ENCODE results near the gene DNMT3L. TPM values are rescaled to one million over a fixed set of nuclear protein-coding genes. Genes with fewer than 3 reads are reported as not detected.

DNMT3L gene
- polyA plus RNA-seq, 1 of the 3 experiments (the other 2 are of a cell fraction): not detected

DNA sequence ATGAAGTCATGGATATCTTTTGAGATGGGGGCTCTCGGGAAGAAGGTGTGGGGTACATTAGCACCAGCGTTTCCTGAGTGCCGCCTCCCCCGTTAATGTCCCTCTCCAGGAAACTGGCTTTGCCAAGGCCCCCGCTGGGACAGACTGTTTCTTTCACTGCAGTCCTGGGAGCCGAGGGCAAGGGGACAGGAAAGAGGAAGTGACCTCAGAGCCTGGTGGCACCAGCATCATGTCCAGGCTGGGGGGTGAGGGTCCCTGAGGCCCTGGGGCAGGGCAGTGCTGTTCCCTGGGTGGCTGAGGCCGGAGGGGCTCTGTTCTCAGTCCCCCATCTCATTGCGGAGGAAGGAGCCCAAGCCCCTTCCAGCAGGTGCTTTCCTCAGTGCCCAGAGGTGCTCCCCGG, 44.0 kb upstream of the DNMT3L start:
- no peaks in the 10 kb centered on the region for H3K9me3 ChIP-seq
- DNase-seq: no peak
- no peaks in the 10 kb centered on the region for H3K9me2 ChIP-seq
- H3K36me3 ChIP-seq (replicated peaks in 1 of 2; ENCODE audit: control insufficient read depth in 1 of 2, insufficient read depth in 2 of 2, low read length in 1 of 2): peaks cover 0 to 4% of the 10 kb centered on the region in 2 experiments
- H3K9ac ChIP-seq: no peak overlapping the region
- WGBS (ENCODE audit: low lambda C conversion rate): 94% methylated on average over 6 of the region's 9 CpGs
- TF ChIP-seq POLR2AphosphoS5 (IDR thresholded peaks at IDR 0.05; ENCODE audit: low read depth, low read length) (no peak), FOSL2 (IDR thresholded peaks at IDR 0.05; ENCODE audit: borderline replicate concordance, low read depth) (no peak)
- H3K27ac ChIP-seq (ENCODE audit: low read depth in 2 of 2, low read length in 1 of 2): no peak overlapping the region
- peaks cover 68% of the 10 kb centered on the region for H3K79me2 ChIP-seq (ENCODE audit: insufficient read depth)
- peaks cover 0 to 14% of the 10 kb centered on the region in 2 experiments; a peak in 1 of 4 replicates for H3K4me1 ChIP-seq (ENCODE audit: control insufficient read depth in 1 of 2, insufficient read depth in 2 of 2, low read depth in 1 of 2, low read length in 1 of 2)
- peaks cover 62% of the 10 kb centered on the region for H4K20me1 ChIP-seq (ENCODE audit: insufficient read depth)
- H3K27me3 ChIP-seq (ENCODE audit: insufficient read depth): no peaks in the 10 kb centered on the region
- no peaks in the 10 kb centered on the region for H3F3A ChIP-seq (replicated peaks; ENCODE audit: insufficient read depth)
- H3K4me2 ChIP-seq: no peak overlapping the region
- H3K4me3 ChIP-seq (ENCODE audit: low read depth in 2 of 2, low read length in 1 of 2): no peak overlapping the region
- H2AFZ ChIP-seq (ENCODE audit: low read depth): no peak overlapping the region
- POLR2A ChIA-PET: no interaction called here
- CTCF ChIA-PET: interaction anchor here (0.6 to 2.2 kb wide), 7 partner anchors 10 to 178 kb away, joined by 3 to 12 read pairs (median 7); partner anchors contain the start of gene CFAP410

DNA sequence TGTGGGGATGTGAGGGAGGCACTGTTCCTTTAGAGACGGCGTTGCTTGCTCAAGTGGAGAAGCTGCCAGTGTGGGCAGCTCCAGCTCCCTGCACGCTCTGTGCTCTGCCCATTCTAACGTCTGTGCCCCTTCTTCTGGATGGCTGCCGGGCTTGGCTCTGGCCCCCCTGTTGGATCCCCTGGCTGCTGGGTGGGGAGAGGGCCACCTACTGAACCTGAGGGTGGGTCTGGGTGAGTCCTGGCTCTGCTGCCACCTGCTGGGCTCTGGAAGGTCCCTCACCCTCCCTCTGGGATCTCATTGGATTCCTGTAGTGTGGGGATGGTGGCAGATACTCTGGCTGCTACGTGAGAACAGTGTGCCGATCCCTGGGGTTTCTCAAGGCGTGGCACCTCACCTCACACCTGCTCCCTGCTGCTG, 43.2 kb upstream of the DNMT3L start:
- no peak overlapping the region for H3K4me3 ChIP-seq (ENCODE audit: low read depth in 2 of 2, low read length in 1 of 2)
- peaks cover 0 to 16% of the 10 kb centered on the region in 2 experiments; a peak in 1 of 4 replicates for H3K4me1 ChIP-seq (ENCODE audit: control insufficient read depth in 1 of 2, insufficient read depth in 2 of 2, low read depth in 1 of 2, low read length in 1 of 2)
- H3K9ac ChIP-seq: no peak overlapping the region
- DNase-seq: peak; percentile 91
- ChIA-PET POLR2A (no interaction called here), CTCF (interaction anchor here (0.6 to 2.2 kb wide), 15 partner anchors 9 to 494 kb away, joined by 3 to 12 read pairs (median 5); partner anchors contain the start of gene CFAP410)
- peaks cover 74% of the 10 kb centered on the region for H3K79me2 ChIP-seq (ENCODE audit: insufficient read depth)
- peaks cover 63% of the 10 kb centered on the region for H4K20me1 ChIP-seq (ENCODE audit: insufficient read depth)
- H3K27ac ChIP-seq (ENCODE audit: low read depth in 2 of 2, low read length in 1 of 2): no peak overlapping the region
- H2AFZ ChIP-seq (ENCODE audit: low read depth): no peak overlapping the region
- H3K4me2 ChIP-seq: no peak overlapping the region
- H3K36me3 ChIP-seq (replicated peaks in 1 of 2; ENCODE audit: control insufficient read depth in 1 of 2, insufficient read depth in 2 of 2, low read length in 1 of 2): peaks cover 0 to 4% of the 10 kb centered on the region in 2 experiments
- H3F3A ChIP-seq (replicated peaks; ENCODE audit: insufficient read depth): no peaks in the 10 kb centered on the region
- H3K9me2 ChIP-seq: no peaks in the 10 kb centered on the region
- no peaks in the 10 kb centered on the region for H3K9me3 ChIP-seq
- no peaks in the 10 kb centered on the region for H3K27me3 ChIP-seq (ENCODE audit: insufficient read depth)
- 53% methylated on average over 5 of the region's 8 CpGs for WGBS (ENCODE audit: low lambda C conversion rate)
- no peak for TF ChIP-seq NFIC (IDR thresholded peaks at IDR 0.05; ENCODE audit: borderline replicate concordance)
- TF ChIP-seq, protein P1, sequence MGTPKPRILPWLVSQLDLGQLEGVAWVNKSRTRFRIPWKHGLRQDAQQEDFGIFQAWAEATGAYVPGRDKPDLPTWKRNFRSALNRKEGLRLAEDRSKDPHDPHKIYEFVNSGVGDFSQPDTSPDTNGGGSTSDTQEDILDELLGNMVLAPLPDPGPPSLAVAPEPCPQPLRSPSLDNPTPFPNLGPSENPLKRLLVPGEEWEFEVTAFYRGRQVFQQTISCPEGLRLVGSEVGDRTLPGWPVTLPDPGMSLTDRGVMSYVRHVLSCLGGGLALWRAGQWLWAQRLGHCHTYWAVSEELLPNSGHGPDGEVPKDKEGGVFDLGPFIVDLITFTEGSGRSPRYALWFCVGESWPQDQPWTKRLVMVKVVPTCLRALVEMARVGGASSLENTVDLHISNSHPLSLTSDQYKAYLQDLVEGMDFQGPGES (IDR thresholded peaks at IDR 0.05; ENCODE audit: low read depth, low read length): no peak
- TF ChIP-seq JUND (IDR thresholded peaks at IDR 0.05): no peak
- TF ChIP-seq TEAD4 (IDR thresholded peaks at IDR 0.05; ENCODE audit: borderline replicate concordance, insufficient read depth): no peak
- TF ChIP-seq, protein P2, sequence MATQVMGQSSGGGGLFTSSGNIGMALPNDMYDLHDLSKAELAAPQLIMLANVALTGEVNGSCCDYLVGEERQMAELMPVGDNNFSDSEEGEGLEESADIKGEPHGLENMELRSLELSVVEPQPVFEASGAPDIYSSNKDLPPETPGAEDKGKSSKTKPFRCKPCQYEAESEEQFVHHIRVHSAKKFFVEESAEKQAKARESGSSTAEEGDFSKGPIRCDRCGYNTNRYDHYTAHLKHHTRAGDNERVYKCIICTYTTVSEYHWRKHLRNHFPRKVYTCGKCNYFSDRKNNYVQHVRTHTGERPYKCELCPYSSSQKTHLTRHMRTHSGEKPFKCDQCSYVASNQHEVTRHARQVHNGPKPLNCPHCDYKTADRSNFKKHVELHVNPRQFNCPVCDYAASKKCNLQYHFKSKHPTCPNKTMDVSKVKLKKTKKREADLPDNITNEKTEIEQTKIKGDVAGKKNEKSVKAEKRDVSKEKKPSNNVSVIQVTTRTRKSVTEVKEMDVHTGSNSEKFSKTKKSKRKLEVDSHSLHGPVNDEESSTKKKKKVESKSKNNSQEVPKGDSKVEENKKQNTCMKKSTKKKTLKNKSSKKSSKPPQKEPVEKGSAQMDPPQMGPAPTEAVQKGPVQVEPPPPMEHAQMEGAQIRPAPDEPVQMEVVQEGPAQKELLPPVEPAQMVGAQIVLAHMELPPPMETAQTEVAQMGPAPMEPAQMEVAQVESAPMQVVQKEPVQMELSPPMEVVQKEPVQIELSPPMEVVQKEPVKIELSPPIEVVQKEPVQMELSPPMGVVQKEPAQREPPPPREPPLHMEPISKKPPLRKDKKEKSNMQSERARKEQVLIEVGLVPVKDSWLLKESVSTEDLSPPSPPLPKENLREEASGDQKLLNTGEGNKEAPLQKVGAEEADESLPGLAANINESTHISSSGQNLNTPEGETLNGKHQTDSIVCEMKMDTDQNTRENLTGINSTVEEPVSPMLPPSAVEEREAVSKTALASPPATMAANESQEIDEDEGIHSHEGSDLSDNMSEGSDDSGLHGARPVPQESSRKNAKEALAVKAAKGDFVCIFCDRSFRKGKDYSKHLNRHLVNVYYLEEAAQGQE (IDR thresholded peaks at IDR 0.05; ENCODE audit: low read depth, low read length): no peak
- TF ChIP-seq YY1 (IDR thresholded peaks at IDR 0.05; ENCODE audit: low read depth): no peak
- no peak for TF ChIP-seq FOXJ3 (CRISPR knock-in tag; IDR thresholded peaks at IDR 0.05)
- TF ChIP-seq, protein P3, sequence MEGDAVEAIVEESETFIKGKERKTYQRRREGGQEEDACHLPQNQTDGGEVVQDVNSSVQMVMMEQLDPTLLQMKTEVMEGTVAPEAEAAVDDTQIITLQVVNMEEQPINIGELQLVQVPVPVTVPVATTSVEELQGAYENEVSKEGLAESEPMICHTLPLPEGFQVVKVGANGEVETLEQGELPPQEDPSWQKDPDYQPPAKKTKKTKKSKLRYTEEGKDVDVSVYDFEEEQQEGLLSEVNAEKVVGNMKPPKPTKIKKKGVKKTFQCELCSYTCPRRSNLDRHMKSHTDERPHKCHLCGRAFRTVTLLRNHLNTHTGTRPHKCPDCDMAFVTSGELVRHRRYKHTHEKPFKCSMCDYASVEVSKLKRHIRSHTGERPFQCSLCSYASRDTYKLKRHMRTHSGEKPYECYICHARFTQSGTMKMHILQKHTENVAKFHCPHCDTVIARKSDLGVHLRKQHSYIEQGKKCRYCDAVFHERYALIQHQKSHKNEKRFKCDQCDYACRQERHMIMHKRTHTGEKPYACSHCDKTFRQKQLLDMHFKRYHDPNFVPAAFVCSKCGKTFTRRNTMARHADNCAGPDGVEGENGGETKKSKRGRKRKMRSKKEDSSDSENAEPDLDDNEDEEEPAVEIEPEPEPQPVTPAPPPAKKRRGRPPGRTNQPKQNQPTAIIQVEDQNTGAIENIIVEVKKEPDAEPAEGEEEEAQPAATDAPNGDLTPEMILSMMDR (IDR thresholded peaks at IDR 0.05): peak; percentile 75
- no peak for TF ChIP-seq GATA2 (CRISPR knock-in tag; IDR thresholded peaks at IDR 0.05)
- TF ChIP-seq TCF12 (IDR thresholded peaks at IDR 0.05): no peak
- no peak for TF ChIP-seq MXI1 (IDR thresholded peaks at IDR 0.05; ENCODE audit: low read depth, low read length)
- TF ChIP-seq EZH2phosphoT487 (IDR thresholded peaks at IDR 0.05; ENCODE audit: borderline replicate concordance, low read depth): no peak
- no peak for TF ChIP-seq NRF1 (IDR thresholded peaks at IDR 0.05; ENCODE audit: low read depth, low read length)
- TF ChIP-seq SMC3 (IDR thresholded peaks at IDR 0.05; ENCODE audit: low read depth, low read length): peak; percentile 63
- TF ChIP-seq RAD21 (IDR thresholded peaks at IDR 0.05; ENCODE audit: low read length): peak; percentile 61
- no peak for TF ChIP-seq EP300 (IDR thresholded peaks at IDR 0.05; ENCODE audit: borderline replicate concordance in 1 of 2, low read depth in 1 of 2, low read length in 1 of 2)
- TF ChIP-seq SIN3A (IDR thresholded peaks at IDR 0.05; ENCODE audit: borderline replicate concordance, low read depth, low read length): no peak
- no peak for TF ChIP-seq RFX5 (IDR thresholded peaks at IDR 0.05; ENCODE audit: low read length)
- TF ChIP-seq POLR2AphosphoS5 (IDR thresholded peaks at IDR 0.05; ENCODE audit: low read depth, low read length): no peak

Data from SK-N-SH (cell line).